Hepatocyte (in vitro differentiated cells): ENCODE results near the gene PRPF6. TPM values are rescaled to one million over a fixed set of nuclear protein-coding genes. Genes with fewer than 3 reads are reported as not detected.

Experiments used
- DNase-seq: peaks from one replicate; pipeline ENCODE4 v3.0.0-alpha.2; 2016; ENCODE audit warnings: low spot score
- H2AFZ ChIP-seq: fragments of 200-600 bp; sonication (generic); 2 replicates; pipeline ENCODE4 v1.6.0; 2016; ENCODE audit warnings: antibody characterized with exemption, mild to moderate bottlenecking
- H3K27ac ChIP-seq: fragments of 200-600 bp; sonication (generic); 2 replicates; pipeline ENCODE4 v1.5.1; 2016; ENCODE audit warnings: mild to moderate bottlenecking
- H3K27me3 ChIP-seq: fragments of 200-600 bp; sonication (generic); 2 replicates; pipeline ENCODE4 v1.6.1; 2016
- H3K36me3 ChIP-seq: fragments of 200-600 bp; sonication (generic); replicated peaks from 2 replicates; pipeline ENCODE4 v1.5.1; 2016; ENCODE audit warnings: low read depth; ENCODE audit not compliant: insufficient read depth
- H3K4me1 ChIP-seq: fragments of 200-600 bp; sonication (generic); 2 replicates; pipeline ENCODE4 v1.5.1; 2016; ENCODE audit warnings: mild to moderate bottlenecking, moderate library complexity; ENCODE audit not compliant: insufficient read depth
- H3K4me2 ChIP-seq: fragments of 200-600 bp; sonication (generic); 2 replicates; pipeline ENCODE4 v1.6.0; 2016
- H3K4me3 ChIP-seq: fragments of 200-600 bp; sonication (generic); 2 replicates; pipeline ENCODE4 v1.5.1; 2016; ENCODE audit warnings: mild to moderate bottlenecking
- H3K79me2 ChIP-seq: fragments of 200-600 bp; sonication (generic); 2 replicates; pipeline ENCODE4 v1.6.0; 2017; ENCODE audit warnings: mild to moderate bottlenecking
- H3K9me2 ChIP-seq: fragments of 200-600 bp; sonication (generic); replicated peaks from 2 replicates; pipeline ENCODE4 v1.6.0; 2017; ENCODE audit warnings: mild to moderate bottlenecking; ENCODE audit not compliant: insufficient read depth
- H3K9me3 ChIP-seq: fragments of 200-600 bp; sonication (generic); 2 replicates; pipeline ENCODE4 v1.5.1; 2016; ENCODE audit warnings: low read depth, mild to moderate bottlenecking
- H4K20me1 ChIP-seq: fragments of 200-600 bp; sonication (generic); 2 replicates; pipeline ENCODE4 v1.6.0; 2016; ENCODE audit warnings: mild to moderate bottlenecking; ENCODE audit not compliant: insufficient read depth, poor library complexity, severe bottlenecking
- CTCF ChIP-seq: fragments of 200-600 bp; sonication (generic); IDR thresholded peaks from 2 replicates; pipeline ENCODE4 v1.5.1; 2016; ENCODE audit warnings: antibody characterized with exemption, mild to moderate bottlenecking; ENCODE audit not compliant: poor library complexity
- EZH2 ChIP-seq: fragments of 200-600 bp; sonication (generic); IDR thresholded peaks from 2 replicates; pipeline ENCODE4 v1.6.1; 2016; ENCODE audit warnings: antibody characterized with exemption, mild to moderate bottlenecking, borderline replicate concordance
- EZH2phosphoT487 ChIP-seq: fragments of 200-600 bp; sonication (generic); IDR thresholded peaks from one replicate; pipeline ENCODE4 v1.6.1; 2018; ENCODE audit warnings: antibody characterized with exemption, mild to moderate bottlenecking, low read depth, moderate library complexity; ENCODE audit not compliant: unreplicated experiment, severe bottlenecking
- WGBS: methylation state at CpG from one replicate; pipeline ENCODE4 v1.1.6; 2016; ENCODE audit warnings: low lambda C conversion rate; ENCODE audit errors: missing lambda C conversion rate; 5-methylcytosine and 5-hydroxymethylcytosine counted together
- polyA plus RNA-seq: library from polyadenylated mRNA; unstranded; fragments of >200 nt; fragmentation: Nextera tagmentation; extraction: Ambion mirVana; gene quantifications from 2 replicates; pipeline ENCODE4 v1.2.1, GENCODE V29; 2016
- total RNA-seq: library from RNA; depleted of rRNA; stranded (reverse); fragments of >200 nt; gene quantifications from 2 replicates; pipeline ENCODE4 v1.2.3, GENCODE V29; 2014

PRPF6 gene
- total and polyA plus RNA-seq, 2 experiments from 2014 or later = 37.3 to 41.3 TPM

- no peak overlapping the region for H3K4me3 ChIP-seq
- peaks cover 27% of the 10 kb centered on the region for H3K4me1 ChIP-seq
- no peaks in the 10 kb centered on the region for H3K9me2 ChIP-seq
- 39% methylated on average over 32 of the region's 33 CpGs for WGBS
- H4K20me1 ChIP-seq = no peaks in the 10 kb centered on the region
- no peak for TF ChIP-seq EZH2phosphoT487
- peak; percentile 79 for TF ChIP-seq CTCF
- peak; percentile 87 for DNase-seq
- no peaks in the 10 kb centered on the region for H3K79me2 ChIP-seq
- H3K27me3 ChIP-seq = no peaks in the 10 kb centered on the region
- H3K9me3 ChIP-seq = no peaks in the 10 kb centered on the region
- H2AFZ ChIP-seq = no peak overlapping the region
- no peaks in the 10 kb centered on the region for H3K36me3 ChIP-seq
- H3K27ac ChIP-seq = no peak overlapping the region
- no peak overlapping the region for H3K4me2 ChIP-seq
These were observed 76.9 kb downstream of the PRPF6 start for GRCh38 chr20:64057628-64058498.

GRCh38 chr20:64058536-64058935 lies 77.6 kb downstream of the PRPF6 start:
- WGBS = 81% methylated on average over 12 of the region's 12 CpGs
- Histone ChIP-seq H3K4me3 (no peak overlapping the region), H3K9me3 (no peaks in the 10 kb centered on the region), H3K27me3 (no peaks in the 10 kb centered on the region), H4K20me1 (no peaks in the 10 kb centered on the region), H3K4me1 (peaks cover 27% of the 10 kb centered on the region), H3K4me2 (no peak overlapping the region), H3K9me2 (no peaks in the 10 kb centered on the region), H3K79me2 (peaks cover 3% of the 10 kb centered on the region), H3K36me3 (no peaks in the 10 kb centered on the region), H2AFZ (no peak overlapping the region), H3K27ac (no peak overlapping the region)
- DNase-seq = no peak
- TF ChIP-seq EZH2 = no peak

- no peaks in the 10 kb centered on the region for H3K9me2 ChIP-seq
- no peak for DNase-seq
- H3K79me2 ChIP-seq = peaks cover 12% of the 10 kb centered on the region
- no peaks in the 10 kb centered on the region for H3K9me3 ChIP-seq
- peak overlapping the region; percentile 74 for H2AFZ ChIP-seq
- H3K27me3 ChIP-seq = no peaks in the 10 kb centered on the region
- no peaks in the 10 kb centered on the region for H4K20me1 ChIP-seq
- no peaks in the 10 kb centered on the region for H3K36me3 ChIP-seq
- WGBS = 74% methylated on average over 5 of the region's 5 CpGs
- H3K4me3 ChIP-seq = no peak overlapping the region
- peak overlapping the region; percentile 86 for H3K4me2 ChIP-seq
- H3K27ac ChIP-seq = peak overlapping the region; percentile 93
- peaks cover 17% of the 10 kb centered on the region for H3K4me1 ChIP-seq
- TF ChIP-seq EZH2phosphoT487 (no peak), CTCF (no peak), EZH2 (no peak)
These were observed 81.3 kb downstream of the PRPF6 start for GRCh38 chr20:64062276-64062595.

- peak within 1 kb of the TSS; percentile 95 for H3K4me2 ChIP-seq
- DNase-seq = peak; percentile 99
- no peaks in the 10 kb centered on the region for H3K9me3 ChIP-seq
- H3K79me2 ChIP-seq = peaks cover 12% of the 10 kb centered on the region
- H3K9me2 ChIP-seq = no peaks in the 10 kb centered on the region
- H3K4me1 ChIP-seq = peaks cover 13% of the 10 kb centered on the region
- peak within 1 kb of the TSS; percentile 98 for H3K4me3 ChIP-seq
- H3K27me3 ChIP-seq = no peaks in the 10 kb centered on the region
- 9% methylated on average over 64 of the region's 85 CpGs for WGBS
- H4K20me1 ChIP-seq = no peaks in the 10 kb centered on the region
- no peak for TF ChIP-seq CTCF
- TF ChIP-seq EZH2 = no peak
- no peak for TF ChIP-seq EZH2phosphoT487
- peak within 1 kb of the TSS; percentile 74 for H2AFZ ChIP-seq
- H3K27ac ChIP-seq = peak within 1 kb of the TSS; percentile 93
- H3K36me3 ChIP-seq = no peaks in the 10 kb centered on the region
These were observed 81.9 kb downstream of the PRPF6 start, which contains the start of gene TCEA2 for GRCh38 chr20:64062596-64063388. TSS of gene TCEA2 (plus strand) at chr20:64063198. CDS start at chr20:64063313, 115 bp downstream.
